Keratinocyte (primary cell): Measurements from ENCODE around the gene BMF. TPM values are rescaled to one million over a fixed set of nuclear protein-coding genes. Genes with fewer than 3 reads are reported as not detected.
A peak's percentile ranks its signal among the peaks of the same experiment; 100 is the strongest.

Experiments used
- DNase-seq: peaks from one replicate; pipeline ENCODE4 v3.0.0-alpha.2; 2011; ENCODE audit warnings: low read depth, missing footprints, low spot score
- FAIRE-seq: peaks from 2 replicates; lab custom pipeline; 2011; peaks lifted over from hg19 to GRCh38; lab: Jason Lieb, UNC
- H2AFZ ChIP-seq: 2 replicates; pipeline ENCODE4 v1.6.0; 2012; ENCODE audit warnings: low read length, control low read depth, inconsistent platforms; ENCODE audit not compliant: control insufficient read depth
- H3K27ac ChIP-seq: 2 replicates; pipeline ENCODE4 v1.5.1; 2011; ENCODE audit warnings: low read length; ENCODE audit not compliant: control insufficient read depth, insufficient read depth
- H3K27me3 ChIP-seq: 3 replicates; pipeline ENCODE4 v1.6.0; 2011; ENCODE audit warnings: low read length; ENCODE audit not compliant: control insufficient read depth, insufficient read depth; ENCODE audit errors: extremely low read depth
- H3K36me3 ChIP-seq, 2 experiments: 2 replicates in 1 of 2; 3 replicates in 1 of 2; pipeline ENCODE4 v1.5.1; 2011; ENCODE audit warnings: low read length in 2 of 2, mild to moderate bottlenecking in 1 of 2; ENCODE audit not compliant: control insufficient read depth in 2 of 2, insufficient read depth in 2 of 2; ENCODE audit errors: extremely low read depth in 1 of 2
- H3K4me1 ChIP-seq: 3 replicates; pipeline ENCODE4 v1.5.1; 2011; ENCODE audit warnings: low read length; ENCODE audit not compliant: control insufficient read depth, insufficient read depth; ENCODE audit errors: extremely low read depth
- H3K4me2 ChIP-seq: 3 replicates; pipeline ENCODE4 v1.6.0; 2011; ENCODE audit warnings: low read depth, low read length; ENCODE audit not compliant: control insufficient read depth, insufficient read depth; ENCODE audit errors: extremely low read depth
- H3K4me3 ChIP-seq, 3 experiments: fragments of 200-600 bp in 1 of 3; sonication (generic) in 1 of 3; 2 replicates in 2 of 3; 3 replicates in 1 of 3; pipeline ENCODE4 v1.5.1; 2011 to 2016; ENCODE audit warnings: low read length in 3 of 3, mild to moderate bottlenecking in 3 of 3, control low read depth in 2 of 3, inconsistent platforms in 1 of 3, low read depth in 1 of 3, mixed read lengths in 1 of 3, mixed run types in 1 of 3, moderate library complexity in 1 of 3; ENCODE audit not compliant: control insufficient read depth in 2 of 3, insufficient read depth in 2 of 3; ENCODE audit errors: extremely low read depth in 1 of 3
- H3K79me2 ChIP-seq: 2 replicates; pipeline ENCODE4 v1.6.0; 2012; ENCODE audit warnings: low read length; ENCODE audit not compliant: control insufficient read depth, insufficient read depth
- H3K9ac ChIP-seq: 3 replicates; pipeline ENCODE4 v1.6.0; 2011; ENCODE audit warnings: low read length; ENCODE audit not compliant: control insufficient read depth, insufficient read depth; ENCODE audit errors: extremely low read depth
- H3K9me1 ChIP-seq: 3 replicates; pipeline ENCODE4 v1.6.0; 2011; ENCODE audit warnings: low read length; ENCODE audit not compliant: control insufficient read depth, insufficient read depth; ENCODE audit errors: extremely low read depth
- H3K9me3 ChIP-seq: 2 replicates; pipeline ENCODE4 v1.5.1; 2012; ENCODE audit warnings: low read depth, low read length; ENCODE audit not compliant: control insufficient read depth
- H4K20me1 ChIP-seq: 3 replicates; pipeline ENCODE4 v1.6.0; 2011; ENCODE audit warnings: low read length; ENCODE audit not compliant: control insufficient read depth, insufficient read depth; ENCODE audit errors: extremely low read depth
- CTCF ChIP-seq, 3 experiments: IDR thresholded peaks in 1 of 3; conservative IDR thresholded peaks in 1 of 3; optimal IDR thresholded peaks in 1 of 3; 2 replicates in 2 of 3; 3 replicates in 1 of 3; pipeline versions ENCODE3 to v1.5.1; 2011; ENCODE audit warnings: low read length in 3 of 3, mild to moderate bottlenecking in 3 of 3, moderate library complexity in 2 of 3, control low read depth in 1 of 3, inconsistent platforms in 1 of 3; ENCODE audit not compliant: insufficient read depth in 2 of 3; ENCODE audit errors: extremely low read depth in 1 of 3
- EZH2 ChIP-seq: IDR thresholded peaks from one replicate; pipeline ENCODE4 v1.6.1; 2012; ENCODE audit warnings: inconsistent platforms, mild to moderate bottlenecking, low read length, moderate library complexity
- dilution Hi-C: fragments of 300-500 bp; cut with MboI; formaldehyde crosslinking; loops from one replicate; pipeline ENCODE4 v1.7.0; 2020; ENCODE audit warnings: low sequenced_read_pairs; ENCODE audit not compliant: extremely low pct_ligation_motif_present
- polyA plus RNA-seq, 5 experiments: library from polyadenylated mRNA; depleted of rRNA in 3 of 5; stranded (reverse) in 3 of 5; stranded (forward) in 1 of 5; unstranded in 1 of 5; fragments of >200 nt; gene quantifications; 1 replicate in 1 of 5; 2 replicates in 3 of 5; 3 replicates in 1 of 5; pipeline versions ENCODE4 v1.2.1 to v1.2.3, GENCODE V29; 2011 to 2012; ENCODE audit warnings: missing spikeins in 2 of 5, low read depth in 1 of 5, low replicate concordance in 1 of 5

BMF gene
- polyA plus RNA-seq, 1 donor (not counting 4 experiments of a cell fraction or from before 2014, with no cell fraction given): 0.13 TPM

DNA sequence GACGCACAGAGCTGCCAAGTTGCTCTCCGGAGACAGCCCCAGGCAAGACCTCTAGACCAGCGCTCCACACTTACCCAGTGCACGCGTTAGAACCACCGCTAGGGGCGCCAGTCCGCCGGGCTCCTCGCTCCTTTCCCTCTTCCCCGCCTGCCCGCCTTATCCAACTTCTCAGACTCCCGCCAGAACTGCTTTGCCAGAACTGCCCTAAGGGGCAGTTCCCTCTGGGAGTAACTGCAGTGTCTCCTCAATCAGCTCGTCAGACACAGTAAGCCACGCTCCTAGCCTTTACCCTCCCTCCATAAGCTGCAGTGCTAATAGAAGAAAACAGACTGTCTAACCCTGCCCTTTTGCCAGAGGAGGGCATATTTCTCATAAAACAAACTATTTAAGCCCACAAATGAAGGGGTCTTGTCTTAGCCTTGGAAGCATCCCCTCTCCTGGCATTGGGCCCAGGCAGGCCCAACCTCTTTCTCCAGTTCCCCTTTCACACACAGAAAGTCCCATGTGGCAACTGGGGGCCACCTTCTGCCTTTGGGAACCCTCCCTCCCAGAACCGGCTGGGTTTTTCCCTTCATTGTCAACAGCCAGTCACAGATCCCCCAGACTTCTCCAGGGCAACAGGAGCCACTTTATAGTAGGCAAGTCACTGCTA, 3.7 kb downstream of the BMF start:
- H3K9me3 ChIP-seq: no peaks in the 10 kb centered on the region
- peak overlapping the region in 1 of 3 experiments; percentile 39 for H3K4me3 ChIP-seq
- H3K36me3 ChIP-seq: no peaks in the 10 kb centered on the region
- no peak for FAIRE-seq
- peaks cover 8% of the 10 kb centered on the region for H3K27me3 ChIP-seq
- H3K4me2 ChIP-seq: peak overlapping the region; percentile 80
- peaks cover 4% of the 10 kb centered on the region for H3K9me1 ChIP-seq
- TF ChIP-seq CTCF (optimal IDR thresholded peaks at IDR 0.05 in 1 of 3, IDR thresholded peaks at IDR 0.05 in 1 of 3, conservative IDR thresholded peaks at IDR 0.05 in 1 of 3; ENCODE audit: extremely low read depth in 1 of 3, insufficient read depth in 2 of 3, low read length in 3 of 3): peak; percentile 90 to 98 (median 96)
- TF ChIP-seq EZH2: no peak
- H3K9ac ChIP-seq: no peak overlapping the region
- no peak for DNase-seq
- no peak overlapping the region for H2AFZ ChIP-seq
- H3K4me1 ChIP-seq: peaks cover 57% of the 10 kb centered on the region
- H3K79me2 ChIP-seq: no peaks in the 10 kb centered on the region
- H4K20me1 ChIP-seq: peaks cover 7% of the 10 kb centered on the region
- no peak overlapping the region for H3K27ac ChIP-seq
- dilution Hi-C loops: no loop called here

DNA sequence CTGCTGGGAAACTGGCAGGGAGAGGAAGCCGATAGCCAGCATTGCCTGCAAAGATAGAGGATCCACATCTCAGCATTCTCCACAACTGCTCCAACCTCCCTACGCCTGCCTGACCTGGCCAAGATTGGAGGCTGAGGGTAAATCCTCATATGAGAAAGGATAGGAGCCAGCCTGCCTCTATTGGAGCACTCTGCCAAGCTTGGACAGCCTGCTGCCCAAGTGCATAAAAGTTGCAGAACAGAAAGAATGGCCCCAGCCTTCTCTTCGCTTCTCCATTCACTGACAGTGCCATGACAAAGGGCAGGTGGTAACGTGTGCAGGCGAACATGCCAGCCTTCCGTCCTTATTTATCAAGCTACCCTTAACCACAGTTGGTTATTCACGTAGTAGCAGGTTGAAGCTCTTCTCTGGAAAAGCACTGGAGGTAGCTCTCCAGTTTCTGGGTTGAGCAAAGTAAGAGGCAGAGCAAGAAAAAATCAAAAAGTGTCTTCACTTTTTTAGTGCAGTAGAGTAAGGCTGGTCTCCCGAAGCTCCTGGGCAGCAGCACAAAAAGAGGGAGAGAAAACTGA, 4.3 kb downstream of the BMF start:
- FAIRE-seq: no peak
- H2AFZ ChIP-seq: no peak overlapping the region

More for the DNA sequence above, 4.3 kb downstream of the BMF start:
- dilution Hi-C loops: no loop called here
- peaks cover 4% of the 10 kb centered on the region for H3K9me1 ChIP-seq
- peak overlapping the region; percentile 80 for H3K4me2 ChIP-seq
- H3K4me3 ChIP-seq: no peak overlapping the region
- H3K27me3 ChIP-seq: peaks cover 8% of the 10 kb centered on the region
- H3K4me1 ChIP-seq: peaks cover 56% of the 10 kb centered on the region
- no peak overlapping the region for H3K27ac ChIP-seq
- TF ChIP-seq EZH2 (no peak), CTCF (optimal IDR thresholded peaks at IDR 0.05 in 1 of 3, IDR thresholded peaks at IDR 0.05 in 1 of 3, conservative IDR thresholded peaks at IDR 0.05 in 1 of 3; ENCODE audit: extremely low read depth in 1 of 3, insufficient read depth in 2 of 3, low read length in 3 of 3) (no peak)
- no peak overlapping the region for H3K9ac ChIP-seq
- no peak for DNase-seq
- H3K9me3 ChIP-seq: no peaks in the 10 kb centered on the region
- H4K20me1 ChIP-seq: peaks cover 7% of the 10 kb centered on the region
- no peaks in the 10 kb centered on the region for H3K79me2 ChIP-seq
- no peaks in the 10 kb centered on the region for H3K36me3 ChIP-seq
